Measurements from ENCODE around the gene SYNJ1.

SYNJ1 gene

GRCh38 chr21:32585042-32585710, 142.6 kb downstream of the SYNJ1 start, which contains the start of gene TCP10L:
Gene TCP10L, minus strand, starts transcription at chr21:32585523. Its CDS starts 1,219 bp downstream, at chr21:32584304.
- H3K4me3 ChIP-seq (ENCODE audit: control insufficient read depth, low read depth, low read length): no peak within 1 kb of the TSS
- no peak for TF ChIP-seq CTCF (IDR thresholded peaks at IDR 0.05; ENCODE audit: control insufficient read depth, insufficient read depth, low read depth, low read length, missing control alignments)

GRCh38 chr21:32584472-32584871, 143.3 kb downstream of the SYNJ1 start:
- no peak for TF ChIP-seq CTCF (IDR thresholded peaks at IDR 0.05; ENCODE audit: control insufficient read depth, insufficient read depth, low read depth, low read length, missing control alignments)
- no peak overlapping the region for H3K4me3 ChIP-seq (ENCODE audit: control insufficient read depth, low read depth, low read length)

More at GRCh38 chr21:32585042-32585710, 142.6 kb downstream of the SYNJ1 start, which contains the start of gene TCP10L:
- DNase-seq (ENCODE audit: low read depth): no peak

GRCh38 chr21:32581732-32582131, 146.1 kb downstream of the SYNJ1 start:
- no peak overlapping the region for H3K4me3 ChIP-seq (ENCODE audit: control insufficient read depth, low read depth, low read length)
- TF ChIP-seq CTCF (IDR thresholded peaks at IDR 0.05; ENCODE audit: control insufficient read depth, insufficient read depth, low read depth, low read length, missing control alignments): no peak
- no peak for DNase-seq (ENCODE audit: low read depth)

More at GRCh38 chr21:32584472-32584871, 143.3 kb downstream of the SYNJ1 start:
- DNase-seq (ENCODE audit: low read depth): no peak

DNA sequence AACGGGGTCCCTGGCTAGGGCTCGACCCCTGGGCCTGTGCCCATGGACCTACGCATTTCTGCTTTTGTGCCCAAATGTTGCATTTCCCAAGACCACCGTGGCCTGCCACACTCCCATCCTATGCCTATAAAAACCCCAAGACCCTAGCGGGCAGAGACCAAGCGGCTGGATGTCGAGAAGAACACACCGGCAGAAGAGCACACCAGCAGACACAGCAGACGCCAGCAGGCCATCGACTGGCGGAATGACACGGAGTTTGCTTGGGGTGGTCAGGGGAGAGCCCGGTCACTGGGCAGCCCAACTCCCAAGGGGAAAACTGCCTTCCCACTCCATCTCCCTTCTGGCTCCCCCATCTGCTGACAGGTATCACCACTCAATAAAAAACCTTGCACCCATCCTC, 146.9 kb downstream of the SYNJ1 start:
- no peak for DNase-seq (ENCODE audit: low read depth)
- TF ChIP-seq CTCF (IDR thresholded peaks at IDR 0.05; ENCODE audit: control insufficient read depth, insufficient read depth, low read depth, low read length, missing control alignments): no peak
- no peak overlapping the region for H3K4me3 ChIP-seq (ENCODE audit: control insufficient read depth, low read depth, low read length)

Measured in AG09309 (cell line).